ENCODE results near the gene CFH.

GRCh38 chr1:196649990-196650389 is 1.9 kb upstream of the CFH start:
- TF ChIP-seq, protein P1, sequence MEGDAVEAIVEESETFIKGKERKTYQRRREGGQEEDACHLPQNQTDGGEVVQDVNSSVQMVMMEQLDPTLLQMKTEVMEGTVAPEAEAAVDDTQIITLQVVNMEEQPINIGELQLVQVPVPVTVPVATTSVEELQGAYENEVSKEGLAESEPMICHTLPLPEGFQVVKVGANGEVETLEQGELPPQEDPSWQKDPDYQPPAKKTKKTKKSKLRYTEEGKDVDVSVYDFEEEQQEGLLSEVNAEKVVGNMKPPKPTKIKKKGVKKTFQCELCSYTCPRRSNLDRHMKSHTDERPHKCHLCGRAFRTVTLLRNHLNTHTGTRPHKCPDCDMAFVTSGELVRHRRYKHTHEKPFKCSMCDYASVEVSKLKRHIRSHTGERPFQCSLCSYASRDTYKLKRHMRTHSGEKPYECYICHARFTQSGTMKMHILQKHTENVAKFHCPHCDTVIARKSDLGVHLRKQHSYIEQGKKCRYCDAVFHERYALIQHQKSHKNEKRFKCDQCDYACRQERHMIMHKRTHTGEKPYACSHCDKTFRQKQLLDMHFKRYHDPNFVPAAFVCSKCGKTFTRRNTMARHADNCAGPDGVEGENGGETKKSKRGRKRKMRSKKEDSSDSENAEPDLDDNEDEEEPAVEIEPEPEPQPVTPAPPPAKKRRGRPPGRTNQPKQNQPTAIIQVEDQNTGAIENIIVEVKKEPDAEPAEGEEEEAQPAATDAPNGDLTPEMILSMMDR (IDR thresholded peaks at IDR 0.05; ENCODE audit: insufficient read depth, low read length, poor library complexity, severe bottlenecking) = no peak
- no peak for TF ChIP-seq EZH2phosphoT487 (conservative IDR thresholded peaks at IDR 0.05; ENCODE audit: low read length)
